Gastrocnemius medialis (tissue), 4 donors: ENCODE results near the gene DPYSL4. TPM values are rescaled to one million over a fixed set of nuclear protein-coding genes. Genes with fewer than 3 reads are reported as not detected.
A peak's percentile ranks its signal among the peaks of the same experiment; 100 is the strongest.
"Not testable (repeated sequence)": the region's sequence is repeated elsewhere in the genome, so short reads cannot be mapped to it uniquely, and the experiment has no call there.

ENCODE experiments used
- ATAC-seq, 2 donors: fragments of 150-250 bp; one replicate each; pipeline ENCODE4 v1.9.1; 2016
- DNase-seq, 2 donors: peaks; one replicate each; pipeline ENCODE4 v3.0.0-alpha.2; 2019
- H3K27ac ChIP-seq, 4 donors: fragments of 200-600 bp; sonication (generic); 1 replicate in 1 of 4; 2 replicates in 3 of 4; pipeline ENCODE4 v1.5.1; 2016 to 2018; ENCODE audit warnings: mild to moderate bottlenecking in 2 of 4, moderate library complexity in 1 of 4
- H3K27me3 ChIP-seq, 3 donors: fragments of 200-600 bp; sonication (generic) in 2 of 3; 1 replicate in 1 of 3; 2 replicates in 2 of 3; pipeline versions ENCODE4 v1.5.1 to v1.6.0; 2016 to 2019; ENCODE audit warnings: mild to moderate bottlenecking in 1 of 3, moderate library complexity in 1 of 3
- H3K36me3 ChIP-seq, 2 donors: fragments of 200-600 bp; sonication (generic) in 1 of 2; one replicate each; pipeline ENCODE4 v1.5.1; 2017 to 2018
- H3K4me1 ChIP-seq, 2 donors: fragments of 200-600 bp; sonication (generic) in 1 of 2; one replicate each; pipeline ENCODE4 v1.5.1; 2016 to 2017; ENCODE audit warnings: mild to moderate bottlenecking in 2 of 2
- H3K4me3 ChIP-seq, 4 donors: fragments of 200-600 bp; sonication (generic) in 3 of 4; 1 replicate in 1 of 4; 2 replicates in 3 of 4; pipeline ENCODE4 v1.5.1; 2016 to 2019; ENCODE audit warnings: mild to moderate bottlenecking in 2 of 4
- H3K9me3 ChIP-seq, 3 donors: fragments of 200-600 bp; sonication (generic) in 2 of 3; 1 replicate in 1 of 3; 2 replicates in 2 of 3; pipeline ENCODE4 v1.5.1; 2016 to 2019
- CTCF ChIP-seq, 5 experiments: fragments of 450-650 bp in 3 of 5; fragments of 200-600 bp in 2 of 5; sonication (generic) in 2 of 5; IDR thresholded peaks in 4 of 5; conservative IDR thresholded peaks in 1 of 5; 1 replicate in 4 of 5; 2 replicates in 1 of 5; pipeline ENCODE4 v1.5.1; 2016 to 2019; ENCODE audit warnings: antibody characterized with exemption in 5 of 5, mild to moderate bottlenecking in 3 of 5, moderate library complexity in 3 of 5
- POLR2A ChIP-seq, 2 donors: fragments of 450-650 bp; IDR thresholded peaks; one replicate each; pipeline ENCODE4 v1.6.1; 2017; ENCODE audit warnings: antibody characterized with exemption in 2 of 2, mild to moderate bottlenecking in 2 of 2, moderate library complexity in 2 of 2
- in situ Hi-C, 4 donors: fragments of 200-750 bp; cut with MboI; loops; one replicate each; pipeline versions ENCODE4 v1.15.0 to v1.8.0; 2017; ENCODE audit warnings: low sequenced_read_pairs in 4 of 4
- intact Hi-C: fragments of 100-400 bp; cut with DNase I; formaldehyde crosslinking; loops from one replicate; pipeline ENCODE4 v1.15.1; 2023; ENCODE audit warnings: low total_unique reads
- total RNA-seq, 4 donors: library from RNA; depleted of rRNA; stranded (reverse); fragments of >200 nt; gene quantifications; one replicate each; pipeline versions ENCODE4 v1.1.0 to v1.2.3, GENCODE V29; 2016

DPYSL4 gene
- total RNA-seq, 4 donors from 2014 or later: 0.29 to 1.3 (median 0.46) TPM

GRCh38 chr10:132158823-132159222, 27.9 kb upstream of the DPYSL4 start:
- Histone ChIP-seq H3K36me3 (no peaks in the 10 kb centered on the region), H3K27ac (no peak overlapping the region), H3K4me3 (no peak overlapping the region), H3K4me1 (peaks cover 11 to 18% of the 10 kb centered on the region in 2 donors), H3K27me3 (no peaks in the 10 kb centered on the region), H3K9me3 (no peaks in the 10 kb centered on the region)
- intact Hi-C loops (no loop called here), in situ Hi-C loops (no loop called here)
- TF ChIP-seq POLR2A (IDR thresholded peaks at IDR 0.05) (no peak), CTCF (IDR thresholded peaks at IDR 0.05 in 4 of 5, conservative IDR thresholded peaks at IDR 0.05 in 1 of 5) (no peak)
- ATAC-seq (no peak), DNase-seq (no peak)

- H3K27me3 ChIP-seq, H3K27ac ChIP-seq, H3K4me3 ChIP-seq, ATAC-seq, in situ Hi-C loops, H3K36me3 ChIP-seq, DNase-seq, H3K9me3 ChIP-seq: not testable (repeated sequence)
- peaks cover 11 to 18% of the 10 kb centered on the region in 2 donors for H3K4me1 ChIP-seq
- intact Hi-C loops: loop anchor here (5.0 kb wide), 1 partner anchor 272 kb away; no protein-coding TSS in a partner anchor
Observed at GRCh38 chr10:132159302-132160230, 27.2 kb upstream of the DPYSL4 start.

GRCh38 chr10:132160231-132160630, 26.5 kb upstream of the DPYSL4 start:
- H3K4me3 ChIP-seq, H3K27me3 ChIP-seq, H3K36me3 ChIP-seq, H3K27ac ChIP-seq, in situ Hi-C loops, H3K9me3 ChIP-seq, ATAC-seq, DNase-seq: not testable (repeated sequence)
- peaks cover 11 to 18% of the 10 kb centered on the region in 2 donors for H3K4me1 ChIP-seq
- intact Hi-C loops: loop anchor here (5.0 kb wide), 1 partner anchor 273 kb away; no protein-coding TSS in a partner anchor

GRCh38 chr10:132160834-132161622, 25.7 kb upstream of the DPYSL4 start:
- H3K9me3 ChIP-seq, ATAC-seq, H3K27me3 ChIP-seq, H3K27ac ChIP-seq, in situ Hi-C loops, H3K36me3 ChIP-seq, DNase-seq, H3K4me3 ChIP-seq: not testable (repeated sequence)
- H3K4me1 ChIP-seq: peaks cover 11 to 18% of the 10 kb centered on the region in 2 donors
- intact Hi-C loops: loop anchor here (5.0 kb wide), 1 partner anchor 274 kb away; no protein-coding TSS in a partner anchor

GRCh38 chr10:132162021-132162531, 24.7 kb upstream of the DPYSL4 start:
- in situ Hi-C loops: no loop called here
- DNase-seq: peak; percentile 22 to 29
- TF ChIP-seq CTCF (IDR thresholded peaks at IDR 0.05 in 4 of 5, conservative IDR thresholded peaks at IDR 0.05 in 1 of 5) (no peak), POLR2A (IDR thresholded peaks at IDR 0.05) (no peak)
- no peak overlapping the region for H3K4me3 ChIP-seq
- peak; percentile 93 to 97 for ATAC-seq
- no peaks in the 10 kb centered on the region for H3K9me3 ChIP-seq
- H3K36me3 ChIP-seq: no peaks in the 10 kb centered on the region
- no peak overlapping the region for H3K27ac ChIP-seq
- peaks cover 11 to 18% of the 10 kb centered on the region in 2 donors for H3K4me1 ChIP-seq
- H3K27me3 ChIP-seq: no peaks in the 10 kb centered on the region
- intact Hi-C loops: loop anchor here (5.0 kb wide), 1 partner anchor 275 kb away; no protein-coding TSS in a partner anchor
